GM10266 (cell line): Measurements from ENCODE around the gene DSTN.

ENCODE experiments used
- DNase-seq: peaks from one replicate; pipeline ENCODE4 v3.0.0; 2012; ENCODE audit errors: extremely low spot score
- CTCF ChIP-seq: IDR thresholded peaks from 2 replicates; pipeline ENCODE4 v1.5.1; 2012; ENCODE audit warnings: mild to moderate bottlenecking, low read depth; ENCODE audit not compliant: control insufficient read depth, insufficient read depth; ENCODE audit errors: missing control alignments

Gene DSTN

GRCh38 chr20:17568972-17569521 lies 828 bp upstream of the DSTN start:
- DNase-seq, result peak; percentile 54
- TF ChIP-seq CTCF, result no peak

- TF ChIP-seq CTCF, result peak; percentile 10
- peak; percentile 28 for DNase-seq
These were observed 675 bp downstream of the DSTN start for GRCh38 chr20:17570347-17571152.

GRCh38 chr20:17571153-17571527 lies 1.3 kb downstream of the DSTN start:
- TF ChIP-seq CTCF, result no peak
- peak; percentile 57 for DNase-seq

- TF ChIP-seq CTCF, result no peak
- no peak for DNase-seq
These were observed 2.3 kb downstream of the DSTN start for GRCh38 chr20:17572034-17572638.

DNA sequence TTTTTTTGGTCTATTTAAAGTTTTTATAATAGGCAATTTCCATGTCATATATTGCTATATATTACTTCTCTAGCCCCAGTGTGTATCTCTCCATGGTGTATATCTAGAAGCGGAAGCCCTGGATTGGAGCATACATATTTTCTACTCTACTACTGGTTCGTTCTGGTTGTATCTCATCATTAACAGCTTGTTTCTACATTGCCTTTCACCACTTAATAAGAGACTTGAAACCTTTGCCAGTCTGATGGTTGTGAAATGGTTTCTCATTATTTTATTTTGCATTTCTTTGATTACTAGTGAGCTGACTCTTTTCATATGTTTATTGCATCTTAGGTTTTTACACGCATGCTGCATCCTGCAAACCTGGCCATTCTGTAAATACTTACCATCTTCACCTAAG lies 3.6 kb downstream of the DSTN start:
- TF ChIP-seq CTCF, result no peak
- DNase-seq, result no peak

DNA sequence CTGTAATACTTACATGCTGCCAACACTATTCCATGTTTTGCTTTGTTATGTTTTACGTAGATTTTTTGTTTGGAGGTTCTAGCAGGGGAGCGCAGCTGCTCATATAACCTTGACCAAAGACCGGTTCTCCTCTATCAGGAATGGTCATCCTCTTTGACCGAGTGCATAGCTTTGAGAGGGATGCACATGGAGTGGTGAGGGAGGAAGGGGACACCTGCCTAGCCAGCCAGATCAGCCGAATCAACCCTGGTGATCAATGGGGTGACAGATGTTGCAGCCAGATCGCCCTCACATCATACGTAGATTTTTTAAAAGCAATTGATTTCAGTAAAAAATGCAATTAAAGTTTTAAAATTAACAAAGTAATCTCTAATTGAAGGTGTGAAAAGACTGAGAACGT lies 6.3 kb downstream of the DSTN start:
- DNase-seq, result no peak
- no peak for TF ChIP-seq CTCF
